ENCODE measurements around the gene TGM3.

- TF ChIP-seq CTCF (IDR thresholded peaks at IDR 0.05; ENCODE audit: poor library complexity, severe bottlenecking) = no peak
- no peak for TF ChIP-seq TAF1 (IDR thresholded peaks at IDR 0.05; ENCODE audit: low read depth)
- no peak for TF ChIP-seq EZH2 (IDR thresholded peaks at IDR 0.05; ENCODE audit: borderline replicate concordance, insufficient read depth, low read length, poor library complexity, severe bottlenecking)
- TF ChIP-seq, protein P1, sequence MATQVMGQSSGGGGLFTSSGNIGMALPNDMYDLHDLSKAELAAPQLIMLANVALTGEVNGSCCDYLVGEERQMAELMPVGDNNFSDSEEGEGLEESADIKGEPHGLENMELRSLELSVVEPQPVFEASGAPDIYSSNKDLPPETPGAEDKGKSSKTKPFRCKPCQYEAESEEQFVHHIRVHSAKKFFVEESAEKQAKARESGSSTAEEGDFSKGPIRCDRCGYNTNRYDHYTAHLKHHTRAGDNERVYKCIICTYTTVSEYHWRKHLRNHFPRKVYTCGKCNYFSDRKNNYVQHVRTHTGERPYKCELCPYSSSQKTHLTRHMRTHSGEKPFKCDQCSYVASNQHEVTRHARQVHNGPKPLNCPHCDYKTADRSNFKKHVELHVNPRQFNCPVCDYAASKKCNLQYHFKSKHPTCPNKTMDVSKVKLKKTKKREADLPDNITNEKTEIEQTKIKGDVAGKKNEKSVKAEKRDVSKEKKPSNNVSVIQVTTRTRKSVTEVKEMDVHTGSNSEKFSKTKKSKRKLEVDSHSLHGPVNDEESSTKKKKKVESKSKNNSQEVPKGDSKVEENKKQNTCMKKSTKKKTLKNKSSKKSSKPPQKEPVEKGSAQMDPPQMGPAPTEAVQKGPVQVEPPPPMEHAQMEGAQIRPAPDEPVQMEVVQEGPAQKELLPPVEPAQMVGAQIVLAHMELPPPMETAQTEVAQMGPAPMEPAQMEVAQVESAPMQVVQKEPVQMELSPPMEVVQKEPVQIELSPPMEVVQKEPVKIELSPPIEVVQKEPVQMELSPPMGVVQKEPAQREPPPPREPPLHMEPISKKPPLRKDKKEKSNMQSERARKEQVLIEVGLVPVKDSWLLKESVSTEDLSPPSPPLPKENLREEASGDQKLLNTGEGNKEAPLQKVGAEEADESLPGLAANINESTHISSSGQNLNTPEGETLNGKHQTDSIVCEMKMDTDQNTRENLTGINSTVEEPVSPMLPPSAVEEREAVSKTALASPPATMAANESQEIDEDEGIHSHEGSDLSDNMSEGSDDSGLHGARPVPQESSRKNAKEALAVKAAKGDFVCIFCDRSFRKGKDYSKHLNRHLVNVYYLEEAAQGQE (IDR thresholded peaks at IDR 0.05; ENCODE audit: borderline replicate concordance) = no peak
- no peak for TF ChIP-seq POLR2AphosphoS5 (IDR thresholded peaks at IDR 0.05)
- no peak for TF ChIP-seq SMC3 (conservative IDR thresholded peaks at IDR 0.05; ENCODE audit: poor library complexity)
- no peak for TF ChIP-seq EP300 (conservative IDR thresholded peaks at IDR 0.05; ENCODE audit: poor library complexity, severe bottlenecking)
Observed at GRCh38 chr20:2314759-2315439, 19.1 kb downstream of the TGM3 start.

All from neural cell (in vitro differentiated cells).